ENCODE measurements around the gene TTC23. TPM values are rescaled to one million over a fixed set of nuclear protein-coding genes. Genes with fewer than 3 reads are reported as not detected.

The TTC23 gene
- total RNA-seq, 1 experiment from 2014 or later: 17.8 TPM

DNA sequence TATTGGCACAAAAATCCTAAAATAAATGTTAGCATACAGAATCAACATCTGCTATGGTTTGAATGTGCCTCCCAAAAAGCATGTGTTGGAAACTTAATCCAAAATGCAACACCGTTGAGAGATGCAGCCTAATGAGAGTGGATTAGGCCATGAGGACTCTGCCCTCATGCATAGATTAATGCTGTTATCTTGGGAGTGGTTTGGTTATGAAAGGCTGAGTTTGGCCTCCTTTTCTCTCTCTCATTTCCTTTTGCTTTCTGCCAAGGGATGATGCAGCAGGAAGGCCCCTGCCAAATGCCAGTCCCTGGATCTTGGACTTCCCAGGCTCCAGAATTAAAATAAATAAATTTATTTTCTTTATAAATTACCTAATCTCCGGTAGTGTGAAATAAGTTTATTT, 95.1 kb downstream of the TTC23 start (continued):
- TF ChIP-seq ZNF317 (CRISPR knock-in tag; IDR thresholded peaks at IDR 0.05; ENCODE audit: borderline replicate concordance, low read depth): no peak
- TF ChIP-seq, protein P1, sequence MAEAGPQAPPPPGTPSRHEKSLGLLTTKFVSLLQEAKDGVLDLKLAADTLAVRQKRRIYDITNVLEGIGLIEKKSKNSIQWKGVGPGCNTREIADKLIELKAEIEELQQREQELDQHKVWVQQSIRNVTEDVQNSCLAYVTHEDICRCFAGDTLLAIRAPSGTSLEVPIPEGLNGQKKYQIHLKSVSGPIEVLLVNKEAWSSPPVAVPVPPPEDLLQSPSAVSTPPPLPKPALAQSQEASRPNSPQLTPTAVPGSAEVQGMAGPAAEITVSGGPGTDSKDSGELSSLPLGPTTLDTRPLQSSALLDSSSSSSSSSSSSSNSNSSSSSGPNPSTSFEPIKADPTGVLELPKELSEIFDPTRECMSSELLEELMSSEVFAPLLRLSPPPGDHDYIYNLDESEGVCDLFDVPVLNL (CRISPR knock-in tag; IDR thresholded peaks at IDR 0.05; ENCODE audit: borderline replicate concordance, low read depth): no peak
- no peak for TF ChIP-seq JAZF1 (CRISPR knock-in tag; IDR thresholded peaks at IDR 0.05)
- TF ChIP-seq MLX (CRISPR knock-in tag; IDR thresholded peaks at IDR 0.05): no peak
- TF ChIP-seq SOX15 (CRISPR knock-in tag; IDR thresholded peaks at IDR 0.05): no peak
- TF ChIP-seq ATF6 (CRISPR knock-in tag; IDR thresholded peaks at IDR 0.05): no peak
- no peak for TF ChIP-seq JUN (CRISPR knock-in tag; IDR thresholded peaks at IDR 0.05)
- no peak for TF ChIP-seq TEAD1 (CRISPR knock-in tag; IDR thresholded peaks at IDR 0.05)
- TF ChIP-seq PREB (CRISPR knock-in tag; IDR thresholded peaks at IDR 0.05; ENCODE audit: borderline replicate concordance): no peak
- TF ChIP-seq ZNF232 (CRISPR knock-in tag; IDR thresholded peaks at IDR 0.05): no peak
- TF ChIP-seq IRF2 (CRISPR knock-in tag; IDR thresholded peaks at IDR 0.05; ENCODE audit: borderline replicate concordance, low read depth): no peak
- TF ChIP-seq ELF4 (CRISPR knock-in tag; IDR thresholded peaks at IDR 0.05; ENCODE audit: low read depth): no peak
- no peak for TF ChIP-seq CREM (CRISPR knock-in tag; IDR thresholded peaks at IDR 0.05)

DNA sequence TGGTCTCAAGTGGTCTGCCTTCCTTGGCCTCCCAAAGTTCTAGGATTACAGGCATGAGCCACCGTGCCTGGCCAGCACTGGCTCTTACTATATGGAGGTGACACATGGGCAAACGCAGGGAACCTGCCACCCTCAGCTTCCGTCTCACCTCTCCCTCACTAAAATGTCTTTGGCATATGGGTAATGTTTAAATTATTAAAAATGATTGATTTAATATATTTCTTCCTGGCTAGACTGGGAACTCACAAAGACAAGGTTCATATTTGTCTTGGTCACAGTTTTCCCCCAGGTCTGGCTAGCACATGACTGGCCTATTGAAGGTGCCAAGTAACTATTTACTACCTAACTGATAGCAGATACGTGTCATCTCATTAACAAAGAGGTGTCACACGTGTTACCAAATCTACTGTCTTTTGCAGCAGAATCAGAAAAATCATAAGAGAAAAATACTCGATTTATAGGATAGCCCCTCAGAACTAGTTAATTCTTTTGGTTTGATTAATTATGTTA, 96.3 kb downstream of the TTC23 start:
- Mint-ChIP-seq H3K27me3 (ENCODE audit: low read depth) (no peaks in the 10 kb centered on the region), H3K36me3 (peaks cover 20% of the 10 kb centered on the region), H3K4me3 (no peak overlapping the region), H3K9me3 (no peaks in the 10 kb centered on the region), H3K4me1 (peaks cover 22% of the 10 kb centered on the region), H3K27ac (no peak overlapping the region)
- no peak for DNase-seq (ENCODE audit: low spot score)
- CTCF ChIA-PET: no interaction called here
- no peak for ATAC-seq
- POLR2A ChIA-PET: interaction anchor here (1.5 kb wide), 1 partner anchor 11 kb away, joined by 3 read pairs; no protein-coding TSS in a partner anchor
- TF ChIP-seq CREB1 (CRISPR knock-in tag; IDR thresholded peaks at IDR 0.05) (no peak), AR (CRISPR knock-in tag; IDR thresholded peaks at IDR 0.05) (no peak), ATF6 (CRISPR knock-in tag; IDR thresholded peaks at IDR 0.05) (no peak), FOXP1 (CRISPR knock-in tag; IDR thresholded peaks at IDR 0.05; ENCODE audit: borderline replicate concordance) (no peak), ZNF396 (CRISPR knock-in tag; IDR thresholded peaks at IDR 0.05; ENCODE audit: borderline replicate concordance) (no peak), TP53 (CRISPR knock-in tag; IDR thresholded peaks at IDR 0.05) (no peak), ZNF512 (CRISPR knock-in tag; IDR thresholded peaks at IDR 0.05; ENCODE audit: borderline replicate concordance) (no peak), MXD4 (CRISPR knock-in tag; IDR thresholded peaks at IDR 0.05; ENCODE audit: borderline replicate concordance) (no peak), NFATC4 (CRISPR knock-in tag; IDR thresholded peaks at IDR 0.05) (no peak), ZBTB21 (CRISPR knock-in tag; IDR thresholded peaks at IDR 0.05; ENCODE audit: borderline replicate concordance) (no peak), SOX15 (CRISPR knock-in tag; IDR thresholded peaks at IDR 0.05) (no peak), NR1H2 (CRISPR knock-in tag; IDR thresholded peaks at IDR 0.05) (no peak)
- TF ChIP-seq, protein P2, sequence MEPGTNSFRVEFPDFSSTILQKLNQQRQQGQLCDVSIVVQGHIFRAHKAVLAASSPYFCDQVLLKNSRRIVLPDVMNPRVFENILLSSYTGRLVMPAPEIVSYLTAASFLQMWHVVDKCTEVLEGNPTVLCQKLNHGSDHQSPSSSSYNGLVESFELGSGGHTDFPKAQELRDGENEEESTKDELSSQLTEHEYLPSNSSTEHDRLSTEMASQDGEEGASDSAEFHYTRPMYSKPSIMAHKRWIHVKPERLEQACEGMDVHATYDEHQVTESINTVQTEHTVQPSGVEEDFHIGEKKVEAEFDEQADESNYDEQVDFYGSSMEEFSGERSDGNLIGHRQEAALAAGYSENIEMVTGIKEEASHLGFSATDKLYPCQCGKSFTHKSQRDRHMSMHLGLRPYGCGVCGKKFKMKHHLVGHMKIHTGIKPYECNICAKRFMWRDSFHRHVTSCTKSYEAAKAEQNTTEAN (CRISPR knock-in tag; IDR thresholded peaks at IDR 0.05): no peak

All from WTC11 (cell line).